ENCODE measurements around the gene ARID4A.
"Not testable (repeated sequence)": the region's sequence is repeated elsewhere in the genome, so short reads cannot be mapped to it uniquely, and the experiment has no call there.

ARID4A gene

DNA sequence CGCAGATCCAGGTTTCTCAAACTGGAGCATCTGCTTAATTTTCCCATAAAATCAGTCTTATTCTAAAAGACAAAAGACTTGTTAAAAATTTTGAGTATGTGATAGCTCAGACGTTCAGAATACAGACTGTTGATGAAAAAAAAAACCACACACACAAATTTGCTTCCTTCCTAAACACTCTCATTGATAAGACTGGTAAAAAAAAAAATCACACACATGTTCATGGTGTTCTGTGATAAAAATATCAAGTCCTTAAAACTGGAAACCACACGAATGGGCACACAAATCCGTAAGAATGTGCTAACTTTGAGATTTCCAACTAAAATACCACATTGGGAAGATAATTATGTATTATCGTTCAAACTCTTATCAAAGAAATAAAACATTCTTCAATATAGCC is 6.7 kb upstream of the ARID4A start:
- no peak for DNase-seq

DNA sequence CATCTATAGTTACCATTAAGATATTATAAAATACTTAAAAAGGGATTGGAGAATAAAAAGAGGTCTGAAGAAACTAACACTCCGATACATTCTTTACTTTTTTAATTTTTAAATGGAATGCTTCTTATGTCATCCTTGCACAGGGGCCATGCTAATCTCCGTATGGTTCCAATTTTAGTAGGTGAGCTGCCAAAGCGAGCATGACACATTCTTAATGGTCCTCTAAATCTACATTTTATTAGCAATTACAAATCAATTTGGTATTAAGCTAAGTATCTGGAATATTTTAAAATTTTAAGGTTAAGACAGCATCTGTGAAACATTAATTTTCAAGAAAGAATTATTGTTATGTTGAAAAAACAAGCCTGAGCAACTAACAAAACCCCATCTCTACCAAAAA is 6.2 kb upstream of the ARID4A start:
- DNase-seq: no peak

DNA sequence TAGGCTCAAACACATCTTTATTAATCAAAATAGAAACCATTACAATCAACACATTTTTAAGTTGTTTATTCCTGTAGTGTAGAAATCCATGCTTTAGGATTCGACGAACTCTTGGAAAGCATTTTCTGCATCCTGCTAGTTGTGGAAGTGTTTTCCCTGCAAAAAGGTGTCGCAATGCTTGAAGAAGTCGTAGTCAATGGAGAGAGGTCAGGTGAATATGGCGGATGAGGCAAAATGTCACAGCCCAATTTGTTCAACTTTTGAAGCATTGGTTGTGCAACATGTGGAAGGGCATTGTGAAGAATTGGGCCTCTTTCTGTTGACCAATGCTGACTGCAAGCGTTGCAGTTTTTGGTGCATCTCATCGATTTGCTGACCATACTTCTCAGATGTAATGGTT is 4.2 kb upstream of the ARID4A start:
- no peak for DNase-seq

DNA sequence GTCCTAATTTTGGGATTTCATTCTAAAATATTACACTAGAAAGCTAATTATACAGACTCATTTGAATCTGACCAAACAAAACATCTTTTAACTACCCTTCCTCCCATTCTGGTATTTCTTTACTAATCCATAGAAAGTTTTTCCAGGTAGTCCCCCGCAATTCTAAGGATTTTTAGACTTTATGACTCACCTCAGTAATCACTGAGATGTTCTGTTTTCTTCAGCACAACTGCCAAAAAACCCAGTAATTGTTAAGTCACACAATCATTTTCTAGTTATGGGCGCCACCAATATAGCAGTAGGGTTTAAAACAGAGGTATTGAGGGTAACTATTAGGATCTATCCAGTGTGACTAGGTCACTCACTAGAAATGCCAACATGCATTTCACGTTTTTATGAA is 1.6 kb upstream of the ARID4A start:
- DNase-seq: no peak

DNA sequence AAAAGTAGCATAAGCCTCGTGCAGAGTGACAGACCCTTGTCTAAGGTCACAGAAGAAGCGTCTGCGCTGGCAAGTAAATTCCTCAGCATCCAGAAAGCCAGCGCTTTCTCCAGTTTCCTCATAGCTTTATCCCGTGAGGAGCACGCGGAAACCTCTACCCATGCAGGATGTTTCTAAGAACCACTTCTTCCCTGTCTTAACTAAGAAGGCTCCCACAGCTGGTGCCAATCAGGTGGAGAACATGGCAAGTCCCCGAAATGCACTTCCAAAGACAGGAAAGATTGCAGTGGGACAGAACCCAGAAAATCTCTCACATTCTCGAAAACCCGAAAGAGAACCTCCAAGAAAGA is 968 bp upstream of the ARID4A start:
- no peak for DNase-seq

DNA sequence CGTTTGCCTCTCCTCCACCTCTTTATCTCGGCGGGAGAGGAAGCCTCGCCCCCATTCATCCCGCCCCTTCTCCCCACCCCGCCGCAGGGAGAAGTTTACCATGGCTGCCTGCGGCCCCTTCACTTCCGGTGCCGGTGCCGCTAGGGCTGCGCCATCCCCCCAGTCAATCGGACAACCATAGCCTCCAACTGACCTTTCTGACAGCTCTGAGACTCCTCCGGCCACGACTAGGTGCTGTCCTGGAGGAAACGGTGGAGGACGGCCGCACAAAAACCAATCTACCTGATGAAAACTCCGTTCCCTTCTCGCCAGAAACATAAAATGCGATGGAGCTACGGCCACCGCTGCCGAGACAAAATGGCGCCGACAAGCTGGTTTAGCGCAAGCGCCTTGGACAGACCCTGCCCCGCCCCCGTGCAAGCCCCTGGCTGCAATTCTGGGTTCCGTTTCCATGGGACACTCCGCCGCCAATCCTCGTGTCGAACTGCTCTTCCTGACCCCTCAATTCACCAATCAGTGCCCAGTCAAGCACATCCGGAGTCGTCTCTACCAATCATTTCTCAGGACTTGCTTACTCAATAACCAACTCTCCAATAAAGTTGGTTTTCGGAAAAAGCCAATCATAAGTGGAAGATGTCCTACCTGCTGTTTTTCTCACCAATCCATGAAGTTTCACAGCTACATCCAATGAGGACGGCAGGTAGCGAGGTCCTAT is 436 bp upstream of the ARID4A start:
- peak; percentile 96 for DNase-seq

DNA sequence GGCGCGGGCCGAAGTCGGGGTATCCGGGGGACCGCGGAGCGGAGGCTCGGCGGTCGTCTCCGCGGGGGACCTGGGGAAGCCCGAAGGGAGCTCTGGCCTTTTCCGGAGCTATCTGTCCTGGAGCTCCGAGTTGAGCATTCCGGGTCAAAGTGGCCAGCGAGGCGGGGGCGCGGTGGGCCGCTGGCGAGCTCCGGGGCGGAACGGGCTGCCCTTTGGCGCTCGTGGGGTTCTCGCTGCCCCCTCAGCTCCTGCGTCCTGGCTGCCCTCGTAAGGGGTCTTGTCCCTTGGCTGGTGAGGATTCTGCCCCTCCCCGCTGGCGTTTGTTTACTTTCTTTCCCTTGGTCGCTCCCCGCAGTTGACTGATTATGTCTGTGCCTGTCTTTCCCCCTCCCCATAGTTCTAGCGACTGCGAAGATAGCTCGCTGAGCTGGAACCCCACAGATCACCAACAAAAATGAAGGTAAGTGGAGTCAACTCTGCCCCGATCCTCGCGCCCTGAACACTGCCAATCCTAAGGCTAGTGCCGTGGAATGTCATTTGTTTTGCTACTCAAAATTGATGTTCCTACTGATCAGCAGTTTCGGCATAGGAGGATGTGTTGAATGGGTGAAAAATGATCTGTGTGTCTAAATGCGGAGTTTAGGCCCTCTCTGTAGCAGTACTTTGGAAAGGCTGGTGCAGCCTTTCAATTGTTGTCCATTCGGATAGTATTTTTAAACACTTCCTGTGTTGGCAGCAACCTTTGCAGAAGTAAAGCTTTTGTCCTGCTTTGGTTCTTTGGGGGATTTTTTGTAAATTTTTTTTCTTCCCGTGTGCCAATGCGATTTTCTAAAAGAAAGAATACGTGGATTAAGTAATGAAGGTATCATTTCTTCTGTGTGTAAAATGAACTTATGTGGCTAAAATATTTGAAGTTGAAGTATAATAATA is 1.3 kb downstream of the ARID4A start:
- DNase-seq: no peak

DNA sequence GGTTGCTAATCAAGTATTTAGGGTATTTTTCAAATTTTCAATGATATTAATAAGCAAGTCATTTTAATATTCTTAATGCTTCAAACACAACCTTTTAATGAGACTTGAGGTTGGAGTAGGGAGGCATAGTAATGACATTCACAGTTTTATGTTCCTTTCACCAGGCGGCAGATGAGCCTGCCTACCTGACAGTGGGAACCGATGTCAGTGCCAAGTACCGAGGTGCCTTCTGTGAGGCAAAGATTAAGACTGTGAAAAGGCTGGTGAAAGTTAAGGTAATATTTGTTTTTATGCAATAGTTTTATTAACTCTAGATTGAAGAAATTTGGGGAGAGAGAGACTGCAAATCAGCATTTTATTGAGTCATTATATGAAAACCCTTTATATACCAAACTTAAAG is 3.1 kb downstream of the ARID4A start:
- DNase-seq: no peak

DNA sequence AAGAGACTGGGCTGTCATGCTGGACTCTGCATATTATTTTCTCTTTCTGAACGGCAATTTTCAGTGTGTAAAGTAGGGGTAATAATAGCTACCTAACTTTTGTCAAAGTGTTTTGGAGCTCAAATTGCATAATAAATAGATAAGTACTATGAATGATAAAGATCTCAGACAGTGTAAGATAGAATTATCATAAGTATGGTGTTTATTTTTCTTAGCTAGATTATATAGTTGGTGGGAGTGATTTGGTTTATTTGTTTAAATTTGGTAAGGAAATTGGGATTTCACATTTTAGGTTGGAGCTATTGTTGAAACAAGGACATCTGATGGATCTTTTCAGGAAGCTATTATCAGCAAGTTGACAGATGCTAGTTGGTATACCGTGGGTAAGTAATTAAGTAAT is 7.4 kb downstream of the ARID4A start:
- DNase-seq: no peak

DNA sequence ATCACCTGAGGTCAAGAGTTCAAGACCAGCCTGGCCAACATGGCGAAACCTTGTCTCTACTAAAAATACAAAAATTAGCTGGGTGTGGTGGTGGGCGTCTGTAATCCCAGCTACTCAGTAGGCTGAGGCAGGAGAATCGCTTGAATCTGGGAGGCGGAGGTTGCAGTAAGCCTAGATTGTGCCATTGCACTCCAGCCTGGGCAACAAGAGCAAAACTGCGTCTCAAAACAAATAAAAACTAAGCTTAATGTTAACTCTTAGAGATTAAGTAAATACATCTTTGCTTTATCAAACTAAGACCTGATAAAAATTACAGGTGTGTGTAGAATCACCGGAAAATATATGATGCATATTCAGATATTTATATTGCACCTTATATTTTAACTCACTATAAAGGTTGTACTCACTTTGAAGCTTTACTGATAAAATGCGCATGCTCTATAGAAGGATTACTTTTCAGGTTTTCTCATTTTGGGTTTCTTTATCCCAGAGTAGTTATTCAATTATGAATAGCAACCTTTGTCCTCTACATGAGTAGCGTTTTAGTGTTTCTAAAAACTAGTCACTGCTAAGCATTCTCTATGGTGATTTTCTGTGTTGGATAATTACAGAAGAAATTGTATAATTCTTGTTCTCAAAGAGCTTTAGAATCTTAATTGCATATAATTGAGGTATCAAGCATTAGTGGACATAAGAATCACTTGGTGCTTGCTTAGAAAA is 9.4 kb downstream of the ARID4A start:
- no peak for DNase-seq

DNA sequence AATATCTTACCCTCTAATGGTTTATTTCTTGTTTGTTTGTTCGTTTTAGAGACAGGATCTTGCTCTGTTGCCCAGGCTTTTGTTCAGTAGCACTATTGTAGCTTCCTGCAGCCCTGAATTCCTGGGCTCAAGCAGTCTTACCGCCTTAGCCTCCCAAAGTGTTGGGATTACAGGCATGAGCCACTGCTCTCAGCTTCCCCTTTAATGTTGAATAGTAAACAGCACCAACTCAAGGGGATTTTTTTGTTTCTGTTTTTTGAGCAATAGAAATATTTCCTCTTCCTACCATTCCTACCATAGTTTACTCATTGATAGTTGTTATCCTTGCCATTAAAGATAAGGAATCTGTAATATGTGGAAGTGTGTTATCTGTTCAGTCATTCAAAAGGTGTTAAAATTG is 10.7 kb downstream of the ARID4A start:
- no peak for DNase-seq

DNA sequence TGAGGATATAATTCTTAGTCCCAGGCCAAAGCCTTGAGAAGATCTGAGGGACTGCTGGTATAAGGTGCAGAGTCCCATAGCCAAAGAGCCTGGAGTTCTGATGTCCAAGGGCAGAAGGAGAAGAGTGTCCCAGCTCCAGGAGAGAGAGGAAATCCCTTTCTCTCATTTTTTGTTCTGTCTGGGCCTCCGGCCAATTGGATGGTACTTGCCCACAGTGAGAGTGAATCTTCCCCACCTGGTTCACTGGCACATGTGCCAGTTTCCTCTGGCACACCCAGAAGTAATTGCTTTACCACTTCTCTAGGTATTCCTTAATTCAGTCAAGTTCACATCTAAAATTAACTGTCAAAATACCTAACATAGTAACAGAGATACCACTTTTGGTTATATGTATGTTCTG is 15.3 kb downstream of the ARID4A start:
- DNase-seq: no peak

DNA sequence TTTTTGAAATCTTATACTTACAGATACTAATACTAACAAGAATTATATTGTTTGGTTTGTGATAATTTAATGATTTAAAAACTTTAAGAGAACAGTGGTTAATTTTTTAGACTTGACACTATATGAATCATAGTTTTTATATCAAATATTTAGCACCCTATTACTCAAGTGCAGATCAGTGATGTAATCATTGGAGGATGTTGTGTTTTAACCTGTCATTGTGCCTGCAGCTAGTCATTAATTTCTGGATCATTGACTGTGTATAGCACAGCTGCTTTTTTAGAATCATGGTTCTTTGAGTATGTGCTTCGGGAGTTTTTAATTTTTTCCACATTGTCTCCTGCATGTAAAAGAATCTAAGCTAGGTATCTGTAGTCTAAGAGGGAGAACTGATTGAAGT is 17.3 kb downstream of the ARID4A start:
- DNase-seq: no peak

DNA sequence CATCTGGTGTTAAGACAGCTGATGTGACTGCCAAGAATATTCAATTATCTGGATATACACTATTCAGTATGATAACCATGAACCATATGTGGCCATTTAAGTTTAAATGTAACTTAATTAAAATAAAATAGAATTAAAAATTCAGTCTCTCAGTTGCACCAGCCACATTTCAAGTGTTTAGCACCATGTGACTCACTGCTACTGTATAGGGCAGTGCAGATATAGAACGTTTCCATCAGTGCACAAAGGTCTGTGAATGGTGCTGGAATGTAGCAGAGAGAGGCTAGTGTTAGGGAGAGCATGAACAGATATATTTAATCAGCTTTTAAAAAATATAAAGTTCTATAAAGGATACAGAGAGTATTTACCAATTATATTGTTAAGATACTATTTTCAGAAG is 28.7 kb downstream of the ARID4A start:
- no peak for DNase-seq

DNA sequence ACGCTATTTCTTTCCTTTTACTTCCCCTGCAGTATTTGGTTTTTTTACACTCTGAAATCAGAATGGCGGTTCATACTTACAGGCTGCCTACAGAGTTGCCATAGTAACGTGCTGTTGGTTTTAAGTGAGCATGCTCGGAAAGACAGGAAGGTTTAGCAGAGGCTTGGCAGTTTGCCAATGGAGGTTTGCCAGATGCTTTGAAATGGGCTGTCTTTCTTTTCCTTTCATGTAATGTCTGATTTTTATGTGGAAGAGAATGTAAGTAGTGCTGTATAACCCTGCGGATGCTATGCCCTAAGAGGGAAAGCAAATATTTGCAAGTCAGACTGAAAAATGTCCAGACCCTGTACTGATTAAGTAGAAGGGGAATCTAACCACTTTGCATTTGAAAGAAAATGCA is 32.8 kb downstream of the ARID4A start:
- peak; percentile 88 for DNase-seq

DNA sequence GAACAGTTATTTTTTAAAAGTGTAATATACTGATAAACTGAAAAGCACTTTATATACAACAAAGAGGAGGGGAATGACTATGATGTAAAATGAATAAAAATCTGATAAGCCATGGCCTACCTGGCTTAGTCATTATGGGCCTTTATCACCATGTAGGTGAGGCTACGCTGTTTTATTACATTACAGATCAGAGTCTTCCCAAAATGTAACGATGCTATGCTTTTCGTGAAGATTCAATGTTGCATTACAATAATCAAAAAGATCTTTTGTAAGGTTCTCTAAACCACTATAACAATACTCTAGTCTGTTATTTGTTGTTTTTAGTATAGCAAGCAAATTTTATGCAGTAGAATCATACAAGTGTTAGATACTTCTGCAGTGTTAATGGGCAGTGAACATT is 34.2 kb downstream of the ARID4A start:
- DNase-seq: no peak

DNA sequence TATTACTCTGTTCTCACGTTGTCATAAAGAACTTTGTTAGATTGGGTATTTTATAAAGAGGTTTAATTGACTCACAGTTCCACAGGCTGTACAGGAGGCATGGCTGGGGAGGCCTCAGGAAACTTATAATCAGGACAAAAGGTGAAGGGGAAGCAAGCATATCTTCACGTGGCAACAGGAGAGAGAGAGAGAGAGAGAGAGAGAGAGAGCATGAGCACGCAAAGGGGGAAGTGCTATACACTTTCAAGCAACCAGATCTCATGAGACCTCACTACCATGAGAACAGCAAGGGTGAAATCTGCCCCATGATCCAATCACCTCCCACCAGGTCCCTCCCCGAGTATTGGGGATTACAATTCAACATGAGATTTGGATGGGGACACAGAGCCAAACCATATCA is 41.3 kb downstream of the ARID4A start:
- DNase-seq: not testable (repeated sequence)

DNA sequence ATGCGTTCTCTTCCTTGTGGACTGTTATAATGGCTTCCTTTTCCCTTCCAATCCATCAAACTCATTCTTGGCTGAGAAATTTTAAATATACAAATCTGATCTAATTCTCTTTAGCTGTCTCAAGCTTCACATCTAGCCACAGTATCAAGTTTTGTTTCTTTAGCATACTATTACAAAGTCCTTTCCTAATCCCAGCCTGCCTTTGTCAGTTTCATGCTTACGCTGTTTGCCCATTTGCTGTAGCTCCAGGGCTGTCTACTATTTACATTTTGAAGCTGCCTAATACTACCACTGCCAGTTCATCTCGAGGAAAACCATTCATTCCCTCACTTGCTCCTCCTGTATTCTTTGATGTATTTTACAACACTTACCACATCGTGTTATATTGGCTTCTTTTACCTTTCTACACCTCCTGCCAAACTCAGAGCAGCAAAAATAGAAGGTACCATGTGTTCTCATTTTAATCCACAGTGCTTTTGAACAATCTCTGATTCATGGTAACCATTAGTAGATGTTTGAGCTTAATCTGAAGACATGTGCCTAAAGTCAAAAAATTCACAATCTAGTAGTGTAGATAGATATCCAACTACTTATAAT is 42.9 kb downstream of the ARID4A start:
- no peak for DNase-seq

DNA sequence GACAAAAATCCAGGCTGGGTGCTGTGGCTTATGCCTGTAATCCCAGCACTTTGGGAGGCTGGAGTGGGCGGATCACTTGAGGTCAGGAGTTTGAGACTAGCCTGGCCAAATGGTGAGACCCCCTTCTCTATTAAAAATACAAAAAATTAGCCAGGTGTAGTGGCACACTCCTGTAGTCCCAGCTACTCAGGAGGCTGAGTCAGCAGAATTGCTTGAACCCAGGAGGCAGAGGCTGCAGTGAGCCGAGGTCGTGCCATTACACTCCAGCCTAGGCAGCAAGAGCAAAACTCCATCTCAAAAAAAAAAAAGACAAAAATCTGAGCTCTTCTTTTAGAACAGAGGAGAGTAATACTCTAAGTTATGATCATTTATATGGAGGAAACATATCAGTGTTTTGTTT is 45.2 kb downstream of the ARID4A start:
- DNase-seq: not testable (repeated sequence)

DNA sequence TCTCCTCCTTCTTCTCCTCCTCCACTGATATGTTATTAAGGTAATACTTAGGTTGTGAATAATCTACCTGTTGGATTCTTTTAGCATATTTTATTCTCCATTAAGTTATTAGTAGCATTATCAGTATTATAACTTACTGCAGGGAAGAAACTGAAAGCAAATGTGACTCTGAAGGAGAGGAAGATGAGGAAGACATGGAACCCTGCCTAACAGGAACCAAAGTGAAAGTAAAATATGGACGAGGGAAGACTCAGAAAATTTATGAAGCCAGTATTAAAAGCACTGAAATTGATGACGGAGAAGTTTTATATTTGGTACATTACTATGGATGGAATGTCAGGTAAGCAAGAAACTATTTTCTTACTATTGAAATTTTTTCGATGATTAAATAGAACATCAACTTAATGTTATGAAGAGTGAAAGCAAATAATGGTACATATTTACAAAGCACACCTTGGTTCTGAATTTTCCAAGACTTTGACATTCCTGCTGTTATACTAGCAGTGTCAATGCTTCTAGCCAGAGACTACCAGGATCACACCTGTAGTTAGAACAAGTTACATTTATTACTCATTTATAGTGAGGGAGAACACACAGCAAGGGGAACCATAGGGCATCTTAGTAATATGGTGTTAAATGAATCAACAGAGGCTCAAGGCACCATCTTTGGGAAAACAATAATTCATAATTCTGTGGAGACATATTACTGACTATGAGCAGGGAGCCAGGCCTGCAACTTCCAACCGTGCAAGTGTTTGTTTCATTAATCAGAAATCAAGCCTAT is 55.4 kb downstream of the ARID4A start:
- DNase-seq: no peak

DNA sequence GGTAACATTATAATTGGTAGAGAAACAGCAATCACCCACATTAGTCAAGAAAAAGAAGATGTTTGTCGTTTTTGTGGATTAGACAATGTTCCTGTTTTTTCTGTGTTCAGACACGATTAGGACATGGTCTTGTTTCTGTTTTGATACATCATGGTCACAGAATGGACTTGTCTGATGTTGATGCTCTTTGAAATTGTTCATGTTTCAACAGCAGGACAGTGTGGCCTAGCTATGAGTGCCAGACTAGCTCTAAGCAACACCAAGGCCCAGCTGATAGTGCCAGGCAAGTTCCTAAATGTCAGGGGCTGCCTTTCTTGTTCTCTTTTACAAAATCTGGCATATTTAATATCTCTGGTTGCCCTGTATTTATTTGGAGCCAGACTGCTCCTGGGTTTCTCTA is 56.5 kb downstream of the ARID4A start:
- no peak for DNase-seq

DNA sequence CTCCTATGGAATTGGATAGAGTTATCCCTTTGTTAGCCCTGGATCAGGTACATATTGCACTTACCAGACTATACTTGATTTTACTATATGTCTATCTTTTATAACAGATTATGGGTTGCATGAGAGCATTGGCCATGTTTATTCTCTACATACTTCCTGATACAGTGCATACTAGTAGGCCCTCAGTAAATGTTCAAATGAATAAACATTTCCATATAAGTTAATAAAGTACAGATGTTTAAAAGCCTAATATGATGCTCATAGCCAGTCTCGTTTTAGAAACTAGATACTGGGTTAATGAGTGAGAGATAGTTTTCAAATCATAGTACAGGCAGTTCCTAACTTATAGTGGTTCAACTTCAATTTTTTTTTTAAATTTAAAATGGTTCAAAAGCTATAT is 57.9 kb downstream of the ARID4A start:
- DNase-seq: no peak

DNA sequence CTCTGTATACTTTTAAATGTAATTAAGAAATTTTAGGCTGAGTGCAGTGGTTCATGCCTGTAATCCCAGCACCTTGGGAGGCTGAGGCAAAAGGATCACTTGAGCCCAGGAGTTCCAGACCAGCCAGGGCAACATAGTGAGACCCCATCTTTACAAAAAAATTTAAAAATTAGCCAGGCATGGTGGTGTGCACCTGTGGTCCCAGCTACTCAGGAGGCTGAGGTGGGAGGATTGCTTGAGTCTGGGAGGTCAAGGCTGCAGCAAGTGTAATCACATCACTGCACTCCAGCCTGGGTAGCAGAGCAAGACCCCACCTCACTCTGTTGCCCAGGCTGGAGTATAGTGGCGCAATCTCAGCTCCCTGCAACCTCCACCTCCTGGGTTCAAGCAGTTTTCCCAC is 63.9 kb downstream of the ARID4A start:
- DNase-seq: not testable (repeated sequence)

All from effector CD8-positive, alpha-beta T cell (primary cell).